Skeletal muscle tissue (tissue), 4 donors: ENCODE results near the gene MAGI2. TPM values are rescaled to one million over a fixed set of nuclear protein-coding genes. Genes with fewer than 3 reads are reported as not detected.
"Not testable (repeated sequence)": the region's sequence is repeated elsewhere in the genome, so short reads cannot be mapped to it uniquely, and the experiment has no call there.

Experiments
- H3K27ac ChIP-seq: one replicate; pipeline ENCODE4 v1.7.0; 2013; ENCODE audit warnings: mild to moderate bottlenecking, low read depth, low read length, inconsistent platforms
- H3K27me3 ChIP-seq, 3 donors: one replicate each; pipeline ENCODE4 v1.7.0; 2013; ENCODE audit warnings: low read length in 3 of 3; ENCODE audit not compliant: control insufficient read depth in 3 of 3, insufficient read depth in 3 of 3
- H3K36me3 ChIP-seq, 3 donors: one replicate each; pipeline ENCODE4 v1.7.0; 2013; ENCODE audit warnings: low read length in 3 of 3; ENCODE audit not compliant: control insufficient read depth in 3 of 3, insufficient read depth in 3 of 3
- H3K4me1 ChIP-seq, 3 donors: one replicate each; pipeline ENCODE4 v1.7.0; 2013; ENCODE audit warnings: low read length in 3 of 3, mild to moderate bottlenecking in 3 of 3; ENCODE audit not compliant: control insufficient read depth in 3 of 3, insufficient read depth in 3 of 3
- H3K4me3 ChIP-seq, 3 donors: one replicate each; pipeline ENCODE4 v1.7.0; 2013; ENCODE audit warnings: low read length in 3 of 3
- H3K9ac ChIP-seq, 3 donors: one replicate each; pipeline ENCODE4 v1.7.0; 2013; ENCODE audit warnings: low read length in 3 of 3, mild to moderate bottlenecking in 3 of 3, moderate library complexity in 2 of 3, low read depth in 1 of 3
- H3K9me3 ChIP-seq, 3 donors: one replicate each; pipeline ENCODE4 v1.7.0; 2013; ENCODE audit warnings: low read length in 3 of 3; ENCODE audit not compliant: control insufficient read depth in 3 of 3
- total RNA-seq: library from RNA; depleted of rRNA; stranded (reverse); fragments of >200 nt; gene quantifications from one replicate; pipeline ENCODE4 v1.2.3, GENCODE V29; 2014
- donor health status: Osteomylitis.

Gene MAGI2
- total RNA-seq, 1 donor from 2014 or later: 4.2 TPM

DNA sequence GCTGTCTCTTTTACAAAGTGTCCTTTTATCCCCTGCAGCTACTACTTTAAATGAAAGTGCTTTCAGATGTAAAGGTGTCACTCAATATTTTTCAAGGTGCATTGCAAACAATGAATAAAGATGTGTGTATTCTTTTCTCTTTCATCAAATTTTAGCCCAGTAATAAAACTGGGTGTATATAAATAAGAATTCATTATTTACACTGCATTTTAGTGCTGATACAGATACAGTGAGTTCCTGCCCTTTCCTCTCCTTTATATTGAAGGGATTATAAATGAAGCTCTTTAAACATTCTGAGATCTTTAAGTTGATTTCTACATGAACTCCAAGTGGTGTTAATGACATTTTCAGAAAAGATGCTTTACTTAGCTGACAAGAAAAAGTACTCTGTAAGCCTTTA is 1137.4 kb downstream of the MAGI2 start:
- H3K27me3 ChIP-seq: no peaks in the 10 kb centered on the region
- no peaks in the 10 kb centered on the region for H3K36me3 ChIP-seq
- no peak overlapping the region for H3K4me3 ChIP-seq
- no peak overlapping the region for H3K27ac ChIP-seq
- H3K9me3 ChIP-seq: no peaks in the 10 kb centered on the region
- no peaks in the 10 kb centered on the region for H3K4me1 ChIP-seq
- H3K9ac ChIP-seq: no peak overlapping the region

DNA sequence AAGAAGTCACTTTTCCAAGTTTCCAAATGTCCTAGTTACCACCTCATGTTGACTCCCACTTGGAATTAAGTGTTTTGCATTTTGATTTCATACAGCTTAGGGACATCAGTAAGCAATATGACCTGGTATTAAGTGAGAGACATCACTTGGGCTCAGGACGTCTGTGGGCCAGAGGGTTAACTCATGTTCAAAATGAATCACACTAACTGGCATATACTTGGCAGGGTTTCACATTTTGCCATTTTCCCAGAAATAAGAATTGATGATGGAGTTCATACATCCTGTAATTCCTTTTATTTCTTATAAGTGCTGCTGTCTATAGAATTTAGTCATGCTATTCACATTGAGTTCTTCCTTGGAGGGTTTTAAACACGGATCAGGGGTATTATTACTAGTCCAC is 1138.3 kb downstream of the MAGI2 start:
- Histone ChIP-seq H3K4me1 (no peaks in the 10 kb centered on the region), H3K4me3 (no peak overlapping the region), H3K27ac (no peak overlapping the region), H3K9ac (no peak overlapping the region), H3K36me3 (no peaks in the 10 kb centered on the region), H3K9me3 (no peaks in the 10 kb centered on the region), H3K27me3 (no peaks in the 10 kb centered on the region)

DNA sequence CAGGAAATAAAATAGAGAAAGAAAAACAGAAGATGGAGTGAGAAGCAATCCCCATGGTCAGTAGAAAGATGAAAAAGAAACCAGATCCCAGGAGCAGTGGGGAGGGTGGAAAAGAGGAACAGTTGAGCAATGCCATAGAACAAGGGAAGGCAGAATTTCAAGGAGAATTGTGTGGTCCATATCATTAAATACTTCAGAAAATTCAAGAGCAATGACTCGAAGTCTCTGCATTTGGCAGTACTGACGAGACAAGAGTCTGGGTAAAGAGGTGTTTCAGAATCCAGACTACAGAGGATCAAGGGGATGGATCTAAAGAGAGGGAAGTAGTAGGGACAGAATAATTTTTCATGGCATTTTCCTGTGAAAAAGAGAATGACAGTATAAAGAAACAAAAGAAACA is 1142.3 kb downstream of the MAGI2 start:
- no peaks in the 10 kb centered on the region for H3K36me3 ChIP-seq
- H3K4me3 ChIP-seq: no peak overlapping the region
- H3K9me3 ChIP-seq: no peaks in the 10 kb centered on the region
- no peak overlapping the region for H3K27ac ChIP-seq
- H3K9ac ChIP-seq: no peak overlapping the region
- H3K4me1 ChIP-seq: no peaks in the 10 kb centered on the region
- H3K27me3 ChIP-seq: no peaks in the 10 kb centered on the region

DNA sequence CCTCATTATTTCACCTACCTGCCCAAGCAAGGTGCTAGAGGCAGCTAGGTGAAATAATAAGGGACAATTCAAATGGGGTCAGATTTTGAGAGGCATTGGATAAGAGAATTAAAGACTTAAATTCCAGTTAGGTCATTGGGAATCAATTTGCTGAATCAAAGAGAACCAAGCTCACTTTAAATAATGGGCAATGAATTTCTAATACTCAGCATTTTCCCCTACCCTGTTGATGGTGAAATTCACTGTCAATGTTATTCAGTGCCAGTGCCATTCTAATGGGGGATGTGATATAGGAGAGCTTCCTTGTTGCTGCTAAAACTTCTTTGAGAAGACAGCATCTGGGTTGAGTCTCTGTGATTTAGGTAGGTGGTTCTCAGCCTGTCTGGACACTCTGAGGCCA is 1145.6 kb downstream of the MAGI2 start:
- no peak overlapping the region for H3K4me3 ChIP-seq
- H3K36me3 ChIP-seq: no peaks in the 10 kb centered on the region
- H3K9ac ChIP-seq: no peak overlapping the region
- H3K4me1 ChIP-seq: no peaks in the 10 kb centered on the region
- no peaks in the 10 kb centered on the region for H3K27me3 ChIP-seq
- no peaks in the 10 kb centered on the region for H3K9me3 ChIP-seq
- no peak overlapping the region for H3K27ac ChIP-seq

DNA sequence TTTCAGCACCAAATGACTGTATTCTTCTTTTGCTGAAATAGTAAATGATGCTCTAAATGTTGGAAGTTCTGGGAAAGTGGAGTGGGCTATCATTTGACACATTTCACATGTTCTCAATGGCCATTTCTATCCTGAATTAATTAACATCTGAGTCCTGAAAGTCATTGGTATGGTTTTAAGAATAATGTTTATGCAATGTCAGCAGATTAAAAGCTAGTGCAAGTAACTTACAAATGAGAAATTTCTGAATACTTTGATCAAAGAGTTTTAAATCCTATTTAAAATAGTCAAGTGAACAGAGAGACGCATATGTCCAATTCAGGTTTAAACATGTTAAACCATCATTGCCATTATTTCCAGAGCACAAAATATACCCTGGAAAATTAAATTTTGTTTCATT is 1146.8 kb downstream of the MAGI2 start:
- Histone ChIP-seq H3K4me3 (no peak overlapping the region), H3K4me1 (no peaks in the 10 kb centered on the region), H3K9ac (no peak overlapping the region), H3K27ac (no peak overlapping the region), H3K36me3 (no peaks in the 10 kb centered on the region), H3K9me3 (no peaks in the 10 kb centered on the region), H3K27me3 (no peaks in the 10 kb centered on the region)

DNA sequence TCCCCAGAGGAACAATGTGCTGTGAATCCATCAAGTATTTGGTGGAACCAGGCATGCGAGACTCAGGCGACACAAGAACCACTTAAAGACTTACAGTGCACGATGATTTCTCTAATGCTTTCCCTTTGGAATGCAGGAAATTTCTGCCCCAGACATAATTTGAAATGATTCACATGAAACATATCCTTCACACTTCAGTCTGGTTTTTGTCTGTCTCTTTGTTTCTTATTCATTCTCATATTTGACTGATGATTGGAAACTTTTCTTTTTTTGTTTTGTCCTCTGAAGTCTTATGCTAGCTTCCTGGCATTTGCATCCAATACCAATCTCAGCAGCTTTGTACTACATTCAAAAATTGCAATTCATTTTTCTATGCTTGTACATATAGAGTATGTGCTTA is 1152.1 kb downstream of the MAGI2 start:
- no peaks in the 10 kb centered on the region for H3K36me3 ChIP-seq
- H3K4me1 ChIP-seq: no peaks in the 10 kb centered on the region
- H3K4me3 ChIP-seq: no peak overlapping the region
- H3K27ac ChIP-seq: no peak overlapping the region
- H3K9ac ChIP-seq: no peak overlapping the region
- H3K27me3 ChIP-seq: no peaks in the 10 kb centered on the region
- no peaks in the 10 kb centered on the region for H3K9me3 ChIP-seq

DNA sequence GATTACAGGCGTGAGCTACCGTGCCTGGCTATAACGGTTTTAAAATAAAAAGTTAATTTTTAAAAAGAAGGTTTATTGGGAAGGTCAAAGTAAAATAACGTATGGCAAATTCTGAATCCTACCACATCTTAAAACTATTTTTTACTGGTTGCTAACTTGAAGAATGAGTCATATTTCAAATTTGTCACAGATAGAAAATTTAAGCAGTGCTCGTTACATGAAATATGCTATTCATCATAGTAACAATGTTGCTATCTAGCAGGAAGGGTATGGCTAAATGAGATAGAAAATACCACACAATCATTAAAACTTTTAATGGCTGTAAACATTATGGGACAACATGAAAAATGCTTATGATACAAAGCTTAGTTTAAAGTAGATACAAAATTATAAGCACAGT is 1154.4 kb downstream of the MAGI2 start:
- Histone ChIP-seq H3K36me3 (no peaks in the 10 kb centered on the region), H3K9me3 (no peaks in the 10 kb centered on the region)

DNA sequence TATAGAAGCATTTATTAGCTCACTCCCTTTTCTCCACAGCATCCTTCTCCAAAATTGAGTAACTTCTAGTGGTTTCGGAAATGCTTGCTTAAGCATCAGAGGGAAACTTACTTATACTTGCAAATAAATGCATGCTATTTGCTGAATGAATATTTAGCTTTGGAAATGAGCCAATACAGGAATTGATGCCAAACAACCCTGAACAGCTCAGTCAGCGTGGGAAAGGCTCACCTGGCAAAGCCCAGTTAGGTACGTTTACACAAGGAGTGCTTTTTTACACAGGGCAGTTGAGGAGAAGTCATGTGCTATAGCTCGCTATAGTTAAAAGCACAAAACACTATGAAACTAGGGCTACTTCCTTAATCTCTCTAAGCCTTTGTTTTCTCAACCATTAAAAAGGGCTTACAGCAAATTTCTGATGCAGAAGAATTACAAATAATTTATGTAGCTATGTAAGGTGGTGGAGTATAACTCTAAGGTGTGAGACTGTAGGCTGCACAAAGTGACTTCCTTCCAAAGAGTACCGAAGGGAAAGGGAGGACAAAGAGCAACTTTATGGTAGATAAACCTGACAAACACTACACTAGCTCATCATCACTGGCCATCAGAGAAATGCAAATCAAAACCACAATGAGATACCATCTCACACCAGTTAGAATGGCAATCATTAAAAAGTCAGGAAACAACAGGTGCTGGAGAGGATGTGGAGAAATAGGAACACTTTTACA is 1156.7 kb downstream of the MAGI2 start:
- Histone ChIP-seq H3K27me3 (no peaks in the 10 kb centered on the region), H3K36me3 (no peaks in the 10 kb centered on the region), H3K4me3 (no peak overlapping the region), H3K4me1 (no peaks in the 10 kb centered on the region), H3K9me3 (no peaks in the 10 kb centered on the region), H3K9ac (no peak overlapping the region), H3K27ac (no peak overlapping the region)

More for the DNA sequence above, 1154.4 kb downstream of the MAGI2 start:
- Histone ChIP-seq H3K27ac (no peak overlapping the region), H3K9ac (no peak overlapping the region), H3K27me3 (no peaks in the 10 kb centered on the region), H3K4me1 (no peaks in the 10 kb centered on the region), H3K4me3 (no peak overlapping the region)

DNA sequence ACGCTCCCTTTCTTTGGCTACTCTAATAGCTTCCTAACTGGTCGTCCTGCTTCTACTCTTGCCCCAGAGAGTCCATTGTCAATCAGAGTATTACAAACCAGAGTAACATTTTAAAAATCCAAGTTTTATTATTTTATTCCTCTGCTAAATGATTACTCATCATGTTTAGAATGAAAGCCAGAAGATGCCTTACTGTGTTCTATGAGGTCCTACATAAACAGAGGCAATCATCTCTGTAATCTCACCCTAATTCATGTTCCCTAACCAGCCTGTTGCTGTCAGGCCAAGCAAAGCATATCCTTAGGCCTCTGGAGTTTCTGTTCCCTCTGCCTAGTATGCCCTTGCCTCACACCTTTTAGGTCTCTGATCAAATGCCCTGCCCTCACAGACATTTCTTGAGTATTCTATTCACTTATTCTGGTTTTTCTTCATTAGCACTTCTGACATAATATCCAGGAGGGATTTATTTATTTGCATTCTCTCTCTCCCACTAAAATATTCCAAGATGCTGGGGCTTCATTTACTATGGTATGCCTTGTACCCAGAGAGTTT is 1157.3 kb downstream of the MAGI2 start:
- H3K9me3 ChIP-seq: no peaks in the 10 kb centered on the region
- H3K4me1 ChIP-seq: no peaks in the 10 kb centered on the region
- H3K4me3 ChIP-seq: no peak overlapping the region
- H3K27me3 ChIP-seq: no peaks in the 10 kb centered on the region
- H3K36me3 ChIP-seq: no peaks in the 10 kb centered on the region
- H3K27ac ChIP-seq: no peak overlapping the region
- no peak overlapping the region for H3K9ac ChIP-seq

DNA sequence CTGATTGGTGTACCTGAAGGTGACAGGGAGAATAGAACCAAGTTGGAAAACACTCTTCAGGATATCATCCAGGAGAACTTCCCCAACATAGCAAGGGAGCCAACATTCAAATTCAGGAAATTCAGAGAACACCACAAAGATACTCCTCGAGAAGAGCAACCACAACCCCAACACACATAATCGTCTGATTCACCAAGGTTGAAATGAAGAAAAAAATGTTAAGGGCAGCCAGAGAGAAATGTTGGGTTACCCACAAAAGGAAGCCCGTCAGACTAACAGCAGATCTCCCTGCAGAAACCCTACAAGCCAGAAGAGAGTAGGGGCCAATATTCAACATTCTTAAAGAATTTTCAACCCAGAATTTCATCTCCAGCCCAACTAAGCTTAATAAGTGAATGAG is 1164.0 kb downstream of the MAGI2 start:
- H3K9ac ChIP-seq, H3K4me1 ChIP-seq, H3K27me3 ChIP-seq, H3K4me3 ChIP-seq, H3K9me3 ChIP-seq, H3K36me3 ChIP-seq, H3K27ac ChIP-seq: not testable (repeated sequence)
